Epidermal melanocyte (primary cell): Measurements from ENCODE around the gene SPDYA.

ENCODE experiments used
- DNase-seq: peaks from one replicate; pipeline ENCODE4 v3.0.0; 2011; ENCODE audit warnings: low spot score; ENCODE audit not compliant: insufficient read length

SPDYA gene

DNA sequence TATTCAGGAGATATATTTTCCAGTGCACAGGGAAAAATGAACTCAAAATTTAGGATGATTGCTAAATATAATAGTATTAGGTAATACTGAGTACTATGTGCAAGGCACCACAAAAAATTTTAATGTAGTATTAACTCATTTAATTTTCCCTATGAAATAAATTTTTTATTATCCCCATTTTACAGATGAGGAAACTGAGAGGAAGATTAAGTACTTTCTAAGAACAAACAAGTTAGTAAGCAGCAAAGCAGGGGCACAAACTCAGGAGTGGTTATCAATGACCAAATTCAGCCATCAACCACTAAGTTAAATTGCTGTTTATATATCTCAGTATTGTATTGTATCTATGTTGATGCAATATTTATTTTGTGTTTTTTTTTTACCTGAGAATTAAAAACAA lies 14.2 kb downstream of the SPDYA start:
- no peak for DNase-seq

GRCh38 chr2:28828382-28828781 lies 17.7 kb downstream of the SPDYA start:
- DNase-seq, result no peak

DNA sequence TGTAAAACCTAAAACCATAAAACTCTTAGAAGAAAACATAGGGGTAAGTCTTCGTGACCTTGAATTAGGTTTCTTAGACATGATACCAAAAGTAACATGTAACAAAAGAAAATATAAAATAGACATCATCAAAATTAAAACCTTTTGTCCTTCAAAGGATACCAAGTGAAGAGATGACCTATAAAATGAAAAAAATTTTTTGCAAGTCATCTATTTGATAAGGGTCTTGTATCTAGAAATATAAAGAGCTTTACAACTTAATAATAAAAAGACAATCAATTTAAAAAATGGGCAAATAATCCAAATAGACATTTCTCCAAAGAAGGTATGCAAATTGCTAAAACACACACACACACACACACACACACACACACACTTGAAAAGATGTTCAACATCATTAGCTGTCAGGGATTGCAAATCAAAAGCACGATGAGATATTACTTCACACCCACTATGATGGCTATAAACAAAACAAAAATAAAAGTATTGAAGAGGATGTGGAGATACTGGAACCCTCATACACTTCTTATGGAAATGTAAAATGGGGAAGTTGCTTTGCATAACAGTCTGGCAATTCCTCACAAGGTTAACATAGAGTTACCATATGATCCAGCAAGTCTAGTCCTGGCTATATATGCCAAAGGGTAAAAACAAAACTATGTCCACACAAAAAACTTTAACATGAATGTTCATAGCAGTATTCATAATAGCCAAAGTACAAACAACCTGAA lies 23.3 kb downstream of the SPDYA start:
- DNase-seq, result no peak

GRCh38 chr2:28835781-28836180 lies 25.1 kb downstream of the SPDYA start:
- DNase-seq, result no peak

- no peak for DNase-seq
Measured at GRCh38 chr2:28838971-28839370, 28.3 kb downstream of the SPDYA start.

DNA sequence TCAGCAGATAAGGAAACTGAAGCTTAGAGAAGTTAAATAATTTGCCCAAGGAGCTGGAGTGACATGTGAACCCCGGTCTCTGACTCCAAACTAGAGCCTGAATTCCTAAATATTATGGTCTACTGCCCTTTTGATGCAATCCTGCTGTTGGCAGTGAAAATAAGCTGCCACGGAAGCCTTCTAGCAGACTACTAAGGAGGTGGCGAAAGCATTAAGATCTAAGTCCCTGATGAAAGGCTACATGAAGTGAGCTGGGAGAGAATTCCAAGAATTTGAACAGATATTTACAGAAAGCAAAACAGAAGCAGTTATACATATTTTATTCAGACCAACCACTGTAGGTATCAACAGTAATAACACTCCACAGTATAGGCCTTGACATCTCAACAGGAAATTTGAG lies 31.4 kb downstream of the SPDYA start:
- DNase-seq, result no peak

- DNase-seq, result no peak
Measured at GRCh38 chr2:28855193-28855592, 44.6 kb downstream of the SPDYA start.

GRCh38 chr2:28855977-28856376 lies 45.3 kb downstream of the SPDYA start:
- DNase-seq, result no peak

DNA sequence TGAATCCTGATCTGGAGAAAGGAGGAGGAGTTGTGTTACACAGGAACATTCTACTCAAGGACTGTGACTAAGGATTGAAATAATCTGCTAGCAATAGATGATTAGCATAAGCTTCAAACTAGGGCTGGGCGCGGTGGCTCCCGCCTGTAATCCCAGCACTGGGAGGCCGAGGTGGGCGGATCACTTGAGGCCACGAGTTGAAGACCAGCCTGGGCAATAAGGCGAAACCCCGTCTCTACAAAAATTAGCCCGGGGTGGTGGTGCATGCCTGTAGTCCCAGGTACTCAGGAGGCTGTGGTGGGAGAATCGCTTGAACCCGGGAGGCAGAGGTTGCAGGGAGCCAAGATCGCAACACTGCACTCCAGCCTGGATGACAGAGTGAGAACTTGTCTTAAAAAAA lies 58.0 kb downstream of the SPDYA start:
- no peak for DNase-seq

DNA sequence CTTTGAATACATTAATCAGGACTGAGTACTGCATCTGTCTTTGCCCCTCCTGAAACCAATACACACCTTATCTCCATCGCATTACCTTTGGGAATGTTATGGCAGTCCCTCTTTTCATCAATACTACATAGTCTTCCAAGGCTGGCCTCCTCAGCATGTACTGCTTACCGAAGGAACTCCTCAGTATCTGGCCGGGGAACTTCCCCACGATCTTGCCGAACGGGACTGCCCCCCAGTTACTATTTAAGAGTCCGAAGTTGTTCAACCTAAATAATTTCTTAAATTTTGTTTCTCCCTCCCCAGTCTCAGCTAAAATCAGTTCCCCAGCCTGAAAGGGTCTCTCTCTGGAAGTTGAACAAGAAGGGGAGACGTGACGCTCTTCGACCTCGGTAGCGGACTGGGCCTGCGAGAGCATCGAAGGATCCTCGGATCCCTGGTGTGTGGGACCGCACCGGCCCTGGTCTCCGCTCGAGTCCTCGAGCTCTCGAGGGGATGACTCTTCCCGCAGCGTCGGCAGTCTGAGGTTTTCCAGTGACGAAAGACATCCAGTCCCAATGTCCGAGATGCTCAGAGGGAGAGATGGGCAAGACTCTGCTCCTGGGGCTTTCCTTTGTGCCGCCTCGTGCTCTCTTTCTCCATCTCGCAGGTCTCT lies 59.0 kb downstream of the SPDYA start:
- DNase-seq, result no peak

GRCh38 chr2:28870146-28870891 lies 59.7 kb downstream of the SPDYA start, which contains the start of gene TRMT61B:
TRMT61B (minus strand) TSS chr2:28870309; CDS start chr2:28870277, 32 bp downstream.
- peak; percentile 90 for DNase-seq

DNA sequence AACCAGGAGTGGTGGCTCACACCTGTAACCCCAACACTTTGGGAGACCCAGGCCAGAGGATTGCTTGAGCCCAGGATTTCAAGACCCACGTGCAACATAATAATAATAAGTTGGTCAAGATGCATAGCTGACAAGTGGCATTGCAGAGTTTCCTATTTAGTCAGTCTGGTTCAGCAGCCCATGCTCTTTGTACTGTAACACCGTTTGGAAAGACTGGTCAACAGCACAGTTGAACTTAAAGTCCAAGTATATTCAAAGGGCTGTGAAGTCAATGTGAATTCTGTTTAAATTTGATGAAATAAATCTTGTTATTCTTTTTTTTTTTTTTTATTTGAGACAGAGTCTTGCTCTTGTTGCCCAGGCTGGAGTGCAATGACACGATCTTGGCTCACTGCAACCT lies 61.0 kb downstream of the SPDYA start:
- DNase-seq, result no peak

DNA sequence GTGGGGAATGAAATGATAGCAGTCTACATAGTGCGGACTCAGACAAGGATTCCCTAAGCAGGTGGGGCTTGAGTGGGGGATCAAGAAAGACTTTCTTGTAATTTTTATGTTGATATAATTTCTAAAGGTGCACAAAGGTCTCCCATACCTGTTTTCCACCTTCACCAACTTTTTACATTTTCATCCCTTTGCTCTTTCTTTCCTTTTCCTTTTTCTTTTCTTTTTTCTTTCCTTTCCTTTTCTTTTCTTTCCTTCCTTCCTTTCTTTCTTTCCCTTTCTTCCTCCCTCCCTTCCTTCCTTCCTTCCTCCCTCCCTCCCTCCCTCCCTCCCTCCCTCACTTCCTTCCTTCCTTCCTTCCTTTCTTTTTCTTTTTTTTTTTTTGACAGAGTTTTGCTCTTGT lies 69.6 kb downstream of the SPDYA start:
- no peak for DNase-seq

GRCh38 chr2:28893488-28893887 lies 82.9 kb downstream of the SPDYA start:
- DNase-seq, result no peak

DNA sequence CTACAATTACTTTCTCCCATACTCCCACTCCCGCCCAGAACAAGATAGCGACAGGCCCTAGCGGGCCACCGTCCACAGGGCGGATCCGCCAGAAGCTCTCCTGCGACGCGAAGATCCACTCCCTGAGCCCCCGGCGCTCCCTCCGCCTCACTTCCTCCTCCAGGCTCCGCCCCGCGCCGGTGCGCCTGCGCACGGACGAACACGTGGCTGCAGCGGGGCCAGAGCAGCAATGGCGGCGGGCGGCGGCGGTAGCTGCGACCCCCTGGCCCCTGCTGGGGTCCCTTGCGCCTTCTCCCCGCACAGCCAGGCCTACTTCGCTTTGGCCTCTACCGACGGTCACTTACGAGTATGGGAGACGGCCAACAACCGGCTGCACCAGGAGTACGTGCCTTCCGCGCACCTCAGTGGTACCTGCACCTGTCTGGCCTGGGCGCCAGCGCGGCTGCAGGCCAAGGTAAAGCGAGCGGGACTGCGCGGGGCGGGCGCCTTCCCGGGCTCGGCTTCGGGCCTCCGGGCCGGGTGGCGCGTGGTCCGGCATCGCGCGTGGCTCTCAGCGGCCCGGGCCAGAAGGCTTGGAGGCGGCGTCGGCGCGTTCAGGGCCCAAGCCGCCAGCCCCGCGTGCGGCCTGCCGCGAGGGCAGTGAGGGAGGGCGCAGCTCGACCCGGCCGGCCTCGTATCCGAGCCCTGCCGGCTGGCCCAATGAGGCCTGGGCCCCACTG lies 84.0 kb downstream of the SPDYA start, which contains the start of gene WDR43:
Gene WDR43 (plus strand): TSS at position 198 of the 719 bp plus-strand sequence. CDS start 32 bp downstream, at position 230.
- DNase-seq, result peak; percentile 93

- no peak for DNase-seq
Measured at GRCh38 chr2:28895189-28895893, 84.7 kb downstream of the SPDYA start.

GRCh38 chr2:28896906-28897305 lies 86.3 kb downstream of the SPDYA start:
- DNase-seq, result no peak

GRCh38 chr2:28898048-28898447 lies 87.4 kb downstream of the SPDYA start:
- no peak for DNase-seq
